B cell (primary cell): ENCODE data around the gene TMEM42. TPM values are rescaled to one million over a fixed set of nuclear protein-coding genes. Genes with fewer than 3 reads are reported as not detected.

Source experiments
- ATAC-seq: fragments of 200-7000 bp; cut with Tn5 transposase; one replicate; pipeline ENCODE4 v1.10.0; 2021; ENCODE audit warnings: low read depth, mild to moderate bottlenecking, moderate number of reproducible peaks, moderate library complexity
- CTCF ChIA-PET: fragments of 350-600 bp; sonication (Branson Sonifier 250); formaldehyde crosslinking; loops from one replicate; lab custom pipeline; 2021; ENCODE audit warnings: antibody characterized with exemption, inconsistent platforms; lab: Charles Lee
- POLR2A ChIA-PET: fragments of 350-600 bp; sonication (Branson Sonifier 250); formaldehyde crosslinking; loops from one replicate; lab custom pipeline; 2021; ENCODE audit warnings: antibody characterized with exemption; lab: Charles Lee
- DNase-seq: peaks from one replicate; pipeline ENCODE4 v3.0.0; 2013
- H2AFZ ChIP-seq: 2 replicates; pipeline ENCODE4 v1.6.1; 2012; ENCODE audit warnings: mild to moderate bottlenecking, low read depth, low read length; ENCODE audit not compliant: insufficient read depth, poor library complexity, severe bottlenecking
- H3K27ac ChIP-seq, 2 donors: 1 replicate in 1 of 2; 2 replicates in 1 of 2; pipeline ENCODE4 v1.5.1; 2012 to 2013; ENCODE audit warnings: low read length in 2 of 2, mild to moderate bottlenecking in 2 of 2, moderate library complexity in 1 of 2
- H3K27me3 ChIP-seq, 4 experiments: fragments of 200-600 bp in 1 of 4; sonication (generic) in 1 of 4; replicated peaks in 1 of 4; 1 replicate in 2 of 4; 2 replicates in 2 of 4; pipeline versions ENCODE4 v1.6.1 to v1.7.0; 2013 to 2016; ENCODE audit warnings: low read length in 3 of 4, mild to moderate bottlenecking in 2 of 4, mixed read lengths in 1 of 4, moderate library complexity in 1 of 4; ENCODE audit not compliant: insufficient read depth in 4 of 4, control insufficient read depth in 3 of 4; ENCODE audit errors: control extremely low read depth in 1 of 4
- H3K36me3 ChIP-seq, 2 experiments: replicated peaks in 1 of 2; 1 replicate in 1 of 2; 2 replicates in 1 of 2; pipeline versions ENCODE4 v1.6.1 to v1.7.1; 2013; ENCODE audit warnings: low read length in 1 of 2; ENCODE audit not compliant: insufficient read depth in 2 of 2, control insufficient read depth in 1 of 2; ENCODE audit errors: control extremely low read depth in 1 of 2, extremely low read depth in 1 of 2
- H3K4me1 ChIP-seq, 2 donors: fragments of 200-600 bp in 1 of 2; sonication (generic) in 1 of 2; 1 replicate in 1 of 2; 2 replicates in 1 of 2; pipeline versions ENCODE4 v1.5.1 to v1.6.1; 2013 to 2017; ENCODE audit warnings: low read length in 2 of 2; ENCODE audit not compliant: control insufficient read depth in 2 of 2, insufficient read depth in 2 of 2
- H3K4me2 ChIP-seq: replicated peaks from 2 replicates; pipeline ENCODE3; 2012; ENCODE audit warnings: mild to moderate bottlenecking, low read depth, low read length; ENCODE audit not compliant: poor library complexity, severe bottlenecking
- H3K4me3 ChIP-seq, 5 experiments: fragments of 200-600 bp in 1 of 5; sonication (generic) in 1 of 5; 1 replicate in 3 of 5; 2 replicates in 2 of 5; pipeline versions ENCODE4 v1.5.1 to v1.7.0; 2011 to 2016; ENCODE audit warnings: low read length in 4 of 5, mild to moderate bottlenecking in 4 of 5, low read depth in 2 of 5, control low read depth in 1 of 5, moderate library complexity in 1 of 5; ENCODE audit not compliant: insufficient read depth in 1 of 5; ENCODE audit errors: control extremely low read depth in 1 of 5, extremely low read depth in 1 of 5
- H3K79me2 ChIP-seq: fragments of 200-600 bp; sonication (generic); one replicate; pipeline ENCODE4 v1.6.0; 2016; ENCODE audit warnings: low read length; ENCODE audit not compliant: control insufficient read depth, insufficient read depth
- H3K9ac ChIP-seq: fragments of 200-600 bp; sonication (generic); 2 replicates; pipeline ENCODE4 v1.6.1; 2017; ENCODE audit warnings: mild to moderate bottlenecking, low read length, moderate library complexity
- H3K9me3 ChIP-seq, 3 donors: one replicate each; pipeline versions ENCODE4 v1.6.1 to v1.7.1; 2013; ENCODE audit warnings: low read length in 2 of 3; ENCODE audit not compliant: control insufficient read depth in 2 of 3, insufficient read depth in 1 of 3; ENCODE audit errors: control extremely low read depth in 1 of 3
- H4K20me1 ChIP-seq: 2 replicates; pipeline ENCODE4 v1.6.0; 2012; ENCODE audit warnings: mild to moderate bottlenecking, low read length; ENCODE audit not compliant: insufficient read depth, control insufficient read depth, poor library complexity, severe bottlenecking
- H3K27ac Mint-ChIP-seq: one replicate; pipeline ENCODE4 v1.8.0; 2021; ENCODE audit warnings: mixed read lengths
- H3K27me3 Mint-ChIP-seq: one replicate; pipeline ENCODE4 v1.8.0; 2021; ENCODE audit warnings: mixed read lengths
- H3K4me1 Mint-ChIP-seq: one replicate; pipeline ENCODE4 v1.8.0; 2021; ENCODE audit warnings: mixed read lengths
- H3K4me3 Mint-ChIP-seq: one replicate; pipeline ENCODE4 v1.8.0; 2021; ENCODE audit warnings: mixed read lengths
- H3K9me3 Mint-ChIP-seq: one replicate; pipeline ENCODE4 v1.8.0; 2022; ENCODE audit warnings: mixed read lengths; ENCODE audit not compliant: insufficient read depth
- CTCF ChIP-seq: fragments of 200-600 bp; IDR thresholded peaks from one replicate; pipeline ENCODE4 v1.8.0; 2022; ENCODE audit warnings: antibody characterized with exemption, mild to moderate bottlenecking
- EZH2 ChIP-seq: IDR thresholded peaks from 2 replicates; pipeline ENCODE4 v1.6.1; 2012; ENCODE audit warnings: borderline replicate concordance, low read depth, mild to moderate bottlenecking, moderate library complexity, low read length; ENCODE audit not compliant: insufficient read depth, poor library complexity, severe bottlenecking
- WGBS: methylation state at CpG from one replicate; pipeline ENCODE4 v1.1.5; 2013; ENCODE audit warnings: missing lambda C conversion rate; ENCODE audit not compliant: insufficient coverage; 5-methylcytosine and 5-hydroxymethylcytosine counted together
- intact Hi-C: fragments of 100-400 bp; cut with micrococcal nuclease; formaldehyde crosslinking; loops from one replicate; pipeline ENCODE4 v1.10.0; 2022
- polyA plus RNA-seq: library from polyadenylated mRNA; depleted of rRNA; stranded (reverse); fragments of >200 nt; gene quantifications from 2 replicates; pipeline ENCODE4 v1.2.3, GENCODE V29; 2012
- total RNA-seq, 2 donors: library from RNA; stranded (reverse); fragments of 120-200 nt in 1 of 2; gene quantifications; 1 replicate in 1 of 2; 2 replicates in 1 of 2; pipeline versions ENCODE4 v1.2.3 to v1.2.4, GENCODE V29; 2013 to 2022

Gene TMEM42
- total and polyA plus RNA-seq, 2 donors (not counting 1 experiment from before 2014, with no cell fraction given), result 22.6 to 32.4 TPM

- H3K4me3 Mint-ChIP-seq, result no peak overlapping the region
- Histone ChIP-seq H2AFZ (no peak overlapping the region), H4K20me1 (no peaks in the 10 kb centered on the region), H3K36me3 (peaks cover 0 to 5% of the 10 kb centered on the region in 2 experiments), H3K79me2 (peaks cover 8% of the 10 kb centered on the region), H3K4me3 (no peak overlapping the region), H3K9me3 (no peaks in the 10 kb centered on the region), H3K27ac (no peak overlapping the region), H3K4me2 (no peak overlapping the region), H3K9ac (no peak overlapping the region), H3K4me1 (peaks cover 7 to 13% of the 10 kb centered on the region in 2 donors), H3K27me3 (no peaks in the 10 kb centered on the region)
- intact Hi-C loops, result no loop called here
- POLR2A ChIA-PET, result no interaction called here
- H3K9me3 Mint-ChIP-seq, result peaks cover 3% of the 10 kb centered on the region
- no peak for DNase-seq
- no peak overlapping the region for H3K27ac Mint-ChIP-seq
- no peaks in the 10 kb centered on the region for H3K27me3 Mint-ChIP-seq
- ATAC-seq, result no peak
- CTCF ChIA-PET, result no interaction called here
- peaks cover 23% of the 10 kb centered on the region for H3K4me1 Mint-ChIP-seq
- WGBS, result 89% methylated on average over 7 of the region's 7 CpGs
- TF ChIP-seq EZH2, result no peak
- no peak for TF ChIP-seq CTCF
These were observed 3.7 kb downstream of the TMEM42 start for GRCh38 chr3:44865272-44866035.

GRCh38 chr3:44867421-44868111, 5.9 kb downstream of the TMEM42 start:
- Mint-ChIP-seq H3K4me3 (no peak overlapping the region), H3K27ac (no peak overlapping the region)

More at GRCh38 chr3:44867421-44868111, 5.9 kb downstream of the TMEM42 start:
- Mint-ChIP-seq H3K4me1 (peaks cover 16% of the 10 kb centered on the region), H3K9me3 (peaks cover 3% of the 10 kb centered on the region), H3K27me3 (no peaks in the 10 kb centered on the region)
- H4K20me1 ChIP-seq, result no peaks in the 10 kb centered on the region
- no peaks in the 10 kb centered on the region for H3K9me3 ChIP-seq
- intact Hi-C loops, result no loop called here
- no peak overlapping the region for H3K27ac ChIP-seq
- H3K36me3 ChIP-seq, result peaks cover 0 to 5% of the 10 kb centered on the region in 2 experiments
- DNase-seq (no peak), ATAC-seq (no peak)
- no peaks in the 10 kb centered on the region for H3K27me3 ChIP-seq
- H2AFZ ChIP-seq, result no peak overlapping the region
- ChIA-PET POLR2A (no interaction called here), CTCF (no interaction called here)
- no CpG with 5 or more reads among the region's 7 CpGs for WGBS
- H3K4me3 ChIP-seq, result no peak overlapping the region
- TF ChIP-seq CTCF (no peak), EZH2 (no peak)
- H3K9ac ChIP-seq, result no peak overlapping the region
- H3K79me2 ChIP-seq, result peaks cover 4% of the 10 kb centered on the region
- H3K4me2 ChIP-seq, result no peak overlapping the region
- H3K4me1 ChIP-seq, result peaks cover 3 to 4% of the 10 kb centered on the region in 2 donors
